Erythroblast (primary cell): ENCODE measurements around the gene MED14.

ENCODE experiments used
- DNase-seq, 2 experiments: peaks; one replicate each; lab custom pipeline; 2025; lab: John Stamatoyannopoulos, UW
- GATA1 ChIP-seq: IDR thresholded peaks from 2 replicates; pipeline ENCODE4 v1.6.1; 2011; ENCODE audit warnings: low read depth, mild to moderate bottlenecking, control low read depth, low read length, moderate library complexity
- POLR2A ChIP-seq: IDR thresholded peaks from 2 replicates; pipeline ENCODE4 v1.6.1; 2011; ENCODE audit warnings: mild to moderate bottlenecking, low read length

MED14 gene

DNA sequence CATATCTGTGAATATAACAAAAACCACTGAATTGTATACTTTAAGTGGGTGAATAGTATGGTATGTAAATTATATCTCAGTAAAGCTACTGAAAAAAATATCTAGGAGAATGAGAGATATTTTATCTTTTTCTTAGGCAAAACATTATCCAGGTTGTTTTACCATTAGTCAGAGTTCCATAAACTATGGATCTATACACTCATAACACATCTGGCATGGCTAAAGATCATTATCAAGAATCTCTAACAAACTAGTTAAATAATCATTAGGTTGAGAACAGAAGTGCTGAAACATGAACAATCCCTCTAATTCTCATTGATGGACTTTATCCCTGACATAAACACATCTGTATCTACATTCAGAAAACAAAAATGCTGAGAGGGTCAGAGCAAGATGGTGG lies 15.6 kb downstream of the MED14 start:
- no peak for TF ChIP-seq POLR2A
- TF ChIP-seq GATA1: no peak
- no peak for DNase-seq

DNA sequence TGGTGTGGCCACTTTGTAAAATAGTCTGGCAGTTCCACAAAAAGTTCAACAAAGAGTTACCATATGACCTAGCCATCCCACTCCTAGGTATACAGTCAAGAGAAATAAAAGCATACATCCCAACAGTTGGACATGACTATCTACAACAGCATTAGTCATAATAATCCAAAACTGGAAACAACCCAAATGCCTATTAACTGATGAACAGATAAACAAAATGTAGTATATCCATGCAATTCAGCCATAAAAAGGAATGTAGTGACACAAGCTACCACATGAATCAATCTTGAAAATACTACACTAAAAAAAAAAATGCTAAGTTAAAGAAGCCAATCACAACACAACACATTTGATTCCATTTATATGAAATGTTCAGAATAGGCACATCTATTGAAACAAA lies 16.1 kb downstream of the MED14 start:
- TF ChIP-seq GATA1 (no peak), POLR2A (no peak)
- DNase-seq: no peak

DNA sequence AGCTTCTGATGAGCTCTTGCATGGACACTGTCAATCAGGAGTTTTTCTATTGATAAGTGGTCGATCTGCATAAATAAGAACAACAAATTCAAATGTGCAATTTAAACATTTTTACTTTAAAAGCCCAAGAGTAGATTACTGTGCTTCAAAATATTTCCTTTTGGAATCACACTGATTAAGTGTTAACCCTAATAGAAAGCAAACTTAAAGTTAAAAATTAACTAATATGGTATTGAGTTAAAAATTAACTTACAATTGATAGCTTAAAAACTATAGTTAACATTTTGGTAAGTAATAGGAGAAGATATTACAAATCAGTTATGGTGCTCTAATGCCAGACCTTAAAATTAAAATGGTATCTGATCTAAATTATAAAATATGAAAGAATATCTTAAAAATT lies 25.9 kb downstream of the MED14 start:
- TF ChIP-seq POLR2A (no peak), GATA1 (no peak)
- no peak for DNase-seq

DNA sequence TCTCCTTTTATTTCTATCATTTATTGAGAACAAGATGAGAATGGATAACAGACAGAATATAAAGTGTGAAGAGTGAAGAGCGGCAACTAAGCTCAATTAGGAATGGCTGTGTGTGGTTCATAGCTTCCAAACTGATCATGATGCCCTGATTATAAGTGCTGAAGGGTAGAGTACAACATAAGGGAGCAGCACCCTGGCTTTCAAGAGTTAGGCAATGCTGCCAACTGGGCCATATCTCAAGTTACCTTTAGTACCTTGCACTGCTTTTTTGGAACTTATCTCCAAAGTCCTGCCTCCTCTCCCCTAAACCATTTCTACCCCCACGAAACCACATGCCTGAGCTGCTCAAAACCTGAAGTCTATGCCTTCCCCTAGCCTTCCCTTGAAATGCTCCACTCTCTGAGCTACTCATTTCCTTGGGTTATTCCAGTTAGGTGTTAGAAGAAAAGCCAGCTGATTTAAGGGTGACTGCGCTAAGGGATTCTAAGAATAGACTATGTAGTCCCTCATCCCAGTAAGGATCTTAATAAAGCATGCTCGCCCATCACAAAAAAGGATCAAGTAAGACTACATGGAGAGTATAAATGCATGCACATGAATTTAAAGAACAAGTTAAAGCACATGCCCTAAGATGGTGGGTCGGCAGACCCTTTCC lies 29.6 kb downstream of the MED14 start:
- TF ChIP-seq GATA1 (no peak), POLR2A (no peak)
- DNase-seq: peak in 1 of 2 experiments; percentile 0

DNA sequence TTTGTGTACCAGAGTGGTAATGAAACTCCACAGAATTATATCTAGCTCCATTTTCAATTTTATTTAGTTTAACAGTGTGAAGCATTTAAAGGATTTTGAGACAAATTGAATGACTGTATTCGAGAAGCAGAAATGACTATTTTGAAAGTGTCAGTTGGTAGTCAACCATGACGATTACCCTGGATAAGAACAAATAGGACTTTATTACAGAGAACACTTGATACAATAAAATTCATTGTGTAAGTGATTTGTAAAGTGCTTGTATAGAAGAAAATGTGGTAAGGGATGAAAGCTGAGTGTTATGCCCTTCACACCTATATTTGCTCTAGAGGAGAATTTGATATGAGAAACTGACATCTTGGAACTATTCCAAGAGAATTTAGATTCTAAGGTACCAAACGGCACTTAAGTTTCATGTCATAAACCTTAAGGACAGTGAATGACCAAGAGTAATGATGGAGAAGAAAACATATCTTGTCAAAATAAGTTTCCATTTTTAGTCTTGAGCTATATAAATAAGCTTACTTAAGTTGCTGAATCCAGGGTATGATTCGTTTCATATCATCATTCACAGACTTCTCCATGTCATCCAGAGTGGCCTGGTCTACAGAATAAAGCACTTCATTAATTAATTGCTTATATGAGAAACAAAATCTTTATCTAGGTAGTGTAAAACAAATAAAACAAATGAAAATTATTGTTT lies 34.6 kb downstream of the MED14 start:
- DNase-seq: no peak
- TF ChIP-seq POLR2A (no peak), GATA1 (no peak)

DNA sequence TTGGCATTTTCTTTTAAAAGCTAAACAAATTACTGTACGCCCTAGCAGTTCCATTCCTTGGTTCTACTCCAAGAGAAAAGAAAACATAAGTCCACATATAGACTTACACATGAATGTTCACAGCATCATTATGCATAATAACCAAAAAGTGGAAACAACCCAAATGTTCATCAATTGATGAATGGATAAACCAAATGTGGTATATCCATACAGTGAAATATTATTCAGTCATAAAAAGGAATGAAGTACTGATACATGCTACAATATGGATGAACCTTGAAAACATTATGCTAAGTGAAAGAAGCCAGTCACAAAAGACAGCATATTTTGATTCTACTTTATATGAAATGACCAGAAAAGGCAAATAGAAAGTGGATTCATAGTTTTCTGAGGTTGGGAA lies 36.5 kb downstream of the MED14 start:
- DNase-seq: no peak
- TF ChIP-seq POLR2A (no peak), GATA1 (no peak)

DNA sequence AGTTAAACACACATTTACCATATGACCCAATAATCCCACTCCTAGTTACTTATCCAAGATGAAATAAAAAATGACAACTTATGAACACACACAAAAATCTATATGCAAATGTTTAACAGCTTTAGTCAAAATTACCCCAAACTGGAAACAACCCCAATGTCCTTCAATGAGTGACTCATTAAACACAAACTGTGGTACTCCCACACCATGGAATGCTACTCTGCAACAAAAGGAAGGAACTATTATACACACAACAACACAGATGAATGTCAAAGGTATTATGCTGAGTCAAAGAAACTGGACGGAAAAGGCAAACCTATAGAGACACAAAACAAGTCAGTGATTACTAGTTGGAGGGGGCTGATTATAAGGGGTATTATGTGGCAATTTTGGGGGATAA lies 40.5 kb downstream of the MED14 start:
- no peak for TF ChIP-seq GATA1
- no peak for TF ChIP-seq POLR2A
- no peak for DNase-seq

DNA sequence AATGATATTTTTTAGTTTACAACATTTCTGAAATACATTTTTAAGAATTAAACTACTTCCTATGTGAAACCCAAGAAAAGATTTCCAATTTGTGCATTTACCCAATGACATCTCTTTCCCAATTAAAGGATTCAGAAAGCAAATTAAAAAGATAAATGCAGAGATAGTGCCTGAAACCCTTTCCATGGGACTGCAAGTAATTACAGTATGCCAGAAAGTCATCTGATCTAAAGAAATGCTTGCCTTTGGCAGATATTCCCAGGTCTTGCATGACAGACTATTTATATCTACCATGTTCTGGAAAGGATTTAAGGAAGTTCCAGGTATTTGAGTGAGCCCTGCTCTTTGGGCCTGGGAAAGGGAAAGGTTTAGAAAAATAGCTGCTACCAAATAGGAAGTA lies 46.4 kb downstream of the MED14 start:
- DNase-seq: no peak

DNA sequence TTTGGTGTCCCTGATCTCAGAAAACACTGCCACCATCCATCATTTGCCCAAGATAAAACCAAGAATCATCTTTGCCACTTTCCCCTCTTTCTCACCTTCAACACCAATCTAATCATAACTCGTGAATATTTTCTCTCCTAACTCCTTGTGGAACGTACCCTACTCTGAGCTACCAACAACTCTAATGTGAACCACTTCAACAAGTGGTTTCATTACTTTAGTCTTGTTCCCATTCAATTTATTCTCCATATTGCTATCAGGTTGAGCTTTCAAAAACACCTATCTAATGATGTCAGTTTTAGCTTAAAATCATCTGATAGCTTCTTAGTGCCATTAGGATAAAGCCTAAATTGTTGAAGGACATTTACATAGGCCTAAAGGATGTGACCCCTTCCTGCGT lies 48.2 kb downstream of the MED14 start:
- no peak for TF ChIP-seq GATA1
- TF ChIP-seq POLR2A: no peak
- DNase-seq: no peak

More for the DNA sequence above, 46.4 kb downstream of the MED14 start:
- no peak for TF ChIP-seq POLR2A
- TF ChIP-seq GATA1: no peak

DNA sequence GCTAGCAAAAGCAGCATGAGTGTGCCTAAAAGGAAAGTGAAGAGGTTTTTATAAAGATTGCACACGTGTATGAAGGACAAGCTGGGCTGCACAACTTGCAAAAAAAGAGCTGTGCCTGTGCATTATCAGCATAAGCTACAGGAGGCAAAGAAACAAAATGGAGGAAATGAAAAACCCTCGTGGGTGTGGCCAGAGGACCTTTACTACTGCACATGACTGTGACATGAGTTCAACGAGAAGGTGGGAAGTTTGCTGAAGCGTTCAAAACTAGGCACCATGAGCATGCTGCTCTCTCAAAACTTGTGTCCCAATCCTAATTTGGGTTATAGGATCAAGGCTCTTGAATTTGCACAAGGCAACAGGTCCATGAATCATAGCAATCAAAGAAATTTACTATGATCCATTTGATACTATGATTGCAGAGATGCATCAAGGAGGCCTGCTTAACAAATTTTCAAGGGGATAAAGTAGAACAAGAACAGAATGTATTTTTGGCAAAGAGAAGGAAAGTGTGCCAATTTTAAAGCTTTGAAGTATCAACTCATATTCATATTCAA lies 49.9 kb downstream of the MED14 start:
- no peak for DNase-seq
- TF ChIP-seq POLR2A: no peak
- no peak for TF ChIP-seq GATA1

DNA sequence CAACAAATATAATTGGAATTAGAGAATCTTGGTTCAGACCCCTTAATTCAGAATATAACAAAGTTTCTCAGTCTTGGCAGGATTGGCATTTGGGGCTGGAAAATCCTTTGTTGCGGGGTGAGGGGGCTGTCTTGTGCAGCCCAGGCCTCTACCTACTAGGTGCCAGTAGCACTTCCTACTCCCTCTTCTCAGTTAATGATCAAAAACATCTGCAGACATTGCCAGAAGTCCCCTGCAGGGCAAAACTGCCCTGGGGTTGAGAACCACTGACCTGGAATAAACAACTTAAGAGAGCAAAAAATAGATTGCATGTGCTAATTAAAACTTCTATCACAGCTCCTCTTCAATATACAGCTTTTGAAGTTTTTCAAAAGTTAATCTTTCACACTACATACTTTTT lies 51.2 kb downstream of the MED14 start:
- TF ChIP-seq GATA1 (no peak), POLR2A (no peak)
- DNase-seq: no peak

DNA sequence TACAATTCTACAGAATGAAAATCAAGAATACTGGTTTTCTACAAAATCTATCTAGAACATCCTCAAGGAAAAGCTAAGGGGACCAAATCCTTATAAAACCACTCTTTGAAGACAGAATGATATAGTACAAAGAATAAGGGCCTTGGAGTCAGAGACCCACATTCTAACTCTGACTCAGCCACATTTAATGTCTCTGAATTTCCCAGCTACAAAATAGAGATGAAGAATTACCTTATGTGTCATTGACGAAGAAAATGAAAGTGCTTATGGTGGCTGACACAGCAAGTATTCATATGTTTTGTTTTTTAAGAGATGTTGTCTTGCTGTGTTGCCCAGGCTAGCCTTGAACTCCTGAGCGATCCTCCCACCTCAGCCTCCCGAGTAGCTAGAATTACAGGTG lies 52.1 kb downstream of the MED14 start:
- no peak for DNase-seq
- TF ChIP-seq GATA1 (no peak), POLR2A (no peak)

DNA sequence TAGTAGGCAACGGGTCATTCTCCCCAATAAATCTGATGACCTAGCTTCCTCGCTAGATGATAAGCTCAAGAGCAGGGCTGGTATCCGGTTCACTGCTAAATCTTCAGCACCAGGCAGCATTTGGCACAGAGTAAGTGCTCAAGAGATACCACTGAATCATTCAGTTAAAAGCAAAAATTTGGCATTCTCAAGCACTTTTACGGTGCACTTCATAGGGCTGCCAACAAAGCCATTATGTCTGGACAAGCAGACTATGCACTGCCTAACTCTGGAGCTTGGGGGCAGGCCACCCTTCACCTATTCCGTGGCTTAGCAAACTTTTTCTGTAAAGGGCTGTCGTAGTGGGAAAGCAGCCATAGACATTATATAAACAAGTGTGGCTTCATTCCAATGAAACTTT lies 64.2 kb downstream of the MED14 start:
- no peak for TF ChIP-seq GATA1
- TF ChIP-seq POLR2A: no peak

DNA sequence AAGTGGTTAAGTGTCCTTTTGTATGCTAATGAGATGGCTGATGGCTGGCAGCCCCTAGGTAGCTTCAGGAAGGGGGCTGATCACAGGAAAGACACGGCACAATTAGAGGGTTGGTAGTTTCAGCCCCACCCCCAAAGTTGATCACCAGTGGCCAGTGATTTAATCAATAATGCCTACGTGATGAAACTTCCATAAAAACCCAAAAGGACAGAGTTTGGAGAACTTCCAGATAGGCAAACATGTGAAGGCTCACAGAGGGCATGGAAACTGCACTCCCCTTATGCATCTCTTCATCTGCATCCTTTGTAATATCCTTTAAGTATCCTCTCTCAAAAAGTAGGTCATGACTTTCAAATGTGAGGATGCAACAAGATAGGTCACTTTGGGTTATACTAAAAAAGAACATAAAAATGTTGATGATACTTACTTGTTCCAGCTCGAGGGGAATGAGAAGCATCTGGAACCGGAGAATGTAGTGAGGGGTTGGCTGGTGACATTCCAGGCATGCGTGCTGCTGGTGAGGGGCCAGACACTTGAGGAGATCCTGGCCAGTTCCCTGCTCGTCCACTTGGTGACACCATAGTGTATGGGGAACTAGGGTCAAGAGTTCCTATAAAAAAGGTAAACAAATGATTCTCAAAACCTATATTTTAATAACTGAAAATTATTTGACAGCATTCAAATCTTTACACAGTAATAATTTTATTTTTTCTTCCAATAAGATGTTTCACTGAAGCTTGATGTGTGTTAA lies 71.3 kb downstream of the MED14 start:
- peak in 1 of 2 experiments; percentile 16 for DNase-seq

More for the DNA sequence above, 64.2 kb downstream of the MED14 start:
- DNase-seq: no peak

More for the DNA sequence above, 71.3 kb downstream of the MED14 start:
- TF ChIP-seq POLR2A: no peak
- TF ChIP-seq GATA1: no peak
